ENCODE measurements around the gene TADA2B. TPM values are rescaled to one million over a fixed set of nuclear protein-coding genes. Genes with fewer than 3 reads are reported as not detected.

TADA2B gene
- 9.6 and 9.9 TPM in 2 replicates for total RNA-seq

GRCh38 chr4:7043284-7044136, at the start of gene TADA2B:
Gene TADA2B (plus strand): TSS chr4:7043372. CDS start chr4:7043580, 208 bp downstream.

DNA sequence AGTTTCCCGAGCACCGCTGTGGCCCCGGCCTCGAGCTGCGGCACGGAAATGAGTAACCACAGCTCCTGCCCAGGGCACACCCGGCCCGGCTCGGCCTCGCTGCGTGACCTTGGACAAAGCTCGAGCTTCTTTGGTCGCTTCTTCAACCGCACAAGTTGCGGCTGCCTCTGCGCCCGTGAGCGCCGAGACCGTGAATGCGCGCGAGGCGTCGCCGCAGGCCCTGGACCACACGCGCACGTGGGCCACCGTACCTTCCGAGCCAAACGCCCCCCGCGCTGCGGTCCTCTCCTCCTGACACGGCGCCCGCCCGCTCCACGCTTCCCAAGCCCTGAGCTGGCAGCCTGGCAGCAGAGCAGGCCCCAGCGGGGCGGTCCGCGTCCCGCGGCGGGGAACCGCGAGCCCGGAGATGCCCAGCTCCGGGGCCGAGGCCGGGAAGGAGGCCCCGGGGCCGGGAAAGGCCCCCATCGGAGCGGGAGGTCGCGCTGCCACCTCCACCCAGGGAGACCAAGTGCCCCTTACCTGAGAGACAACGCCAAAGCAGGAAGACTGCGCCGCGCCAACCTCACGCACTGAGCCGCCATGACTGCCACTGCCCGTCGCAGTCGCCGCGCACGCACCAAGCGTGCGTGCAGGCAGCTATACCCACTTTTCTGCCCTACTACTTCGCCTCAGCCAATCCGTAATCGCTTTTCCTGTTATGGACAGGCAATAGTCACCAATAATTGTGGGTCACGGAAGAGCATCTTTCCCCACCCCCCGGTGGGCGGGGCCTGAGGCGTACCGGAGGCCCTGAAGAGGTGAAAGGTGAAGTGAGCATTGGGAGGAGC, 24.5 kb downstream of the TADA2B start, which contains the start of gene GRPEL1:
Gene GRPEL1, minus strand, starts transcription at position 613 of the 827 bp plus-strand sequence. Its CDS starts 32 bp downstream, at position 581.

Other genes with a start within 250 kb of the TADA2B start
- 28.3 and 32.3 TPM in 2 replicates for gene TBC1D14, start 133.5 kb upstream of the TADA2B start, total RNA-seq
- 32.7 and 33.4 TPM in 2 replicates for gene GRPEL1, start 24.7 kb downstream of the TADA2B start, total RNA-seq
- gene SORCS2, start 149.2 kb downstream of the TADA2B start, total RNA-seq: under 0.01 TPM in 2 replicates

Data from subcutaneous preadipocyte (primary cell).